ENCODE measurements around the gene NEIL1. TPM values are rescaled to one million over a fixed set of nuclear protein-coding genes. Genes with fewer than 3 reads are reported as not detected.

The NEIL1 gene
- total RNA-seq, 1 donor from 2014 or later, result 42.1 TPM

DNA sequence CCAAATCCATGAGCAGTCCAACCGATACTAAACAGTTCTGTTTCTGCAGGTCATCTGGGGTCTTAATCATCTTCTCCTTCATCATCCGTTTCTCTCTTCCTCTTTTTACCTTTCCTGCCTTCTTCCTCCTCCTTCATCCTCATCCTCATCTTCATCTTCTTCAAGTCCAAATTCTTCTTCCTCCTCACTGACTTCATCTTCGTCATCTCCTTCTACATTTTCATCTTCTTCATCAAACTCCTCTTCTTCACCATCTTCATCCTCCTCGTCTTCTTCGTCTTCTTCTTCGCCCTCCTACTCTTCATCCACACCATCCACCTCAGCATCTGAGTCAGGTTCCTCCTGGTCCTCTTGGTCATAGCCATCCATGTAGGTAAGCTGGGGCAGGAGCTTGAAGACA is 25.1 kb upstream of the NEIL1 start:
- Histone ChIP-seq H3K4me1 (no peaks in the 10 kb centered on the region), H3K9me3 (no peaks in the 10 kb centered on the region), H3K4me3 (no peak overlapping the region), H3K27ac (no peak overlapping the region), H3K27me3 (no peaks in the 10 kb centered on the region), H3K36me3 (no peaks in the 10 kb centered on the region)
- TF ChIP-seq, protein P1, sequence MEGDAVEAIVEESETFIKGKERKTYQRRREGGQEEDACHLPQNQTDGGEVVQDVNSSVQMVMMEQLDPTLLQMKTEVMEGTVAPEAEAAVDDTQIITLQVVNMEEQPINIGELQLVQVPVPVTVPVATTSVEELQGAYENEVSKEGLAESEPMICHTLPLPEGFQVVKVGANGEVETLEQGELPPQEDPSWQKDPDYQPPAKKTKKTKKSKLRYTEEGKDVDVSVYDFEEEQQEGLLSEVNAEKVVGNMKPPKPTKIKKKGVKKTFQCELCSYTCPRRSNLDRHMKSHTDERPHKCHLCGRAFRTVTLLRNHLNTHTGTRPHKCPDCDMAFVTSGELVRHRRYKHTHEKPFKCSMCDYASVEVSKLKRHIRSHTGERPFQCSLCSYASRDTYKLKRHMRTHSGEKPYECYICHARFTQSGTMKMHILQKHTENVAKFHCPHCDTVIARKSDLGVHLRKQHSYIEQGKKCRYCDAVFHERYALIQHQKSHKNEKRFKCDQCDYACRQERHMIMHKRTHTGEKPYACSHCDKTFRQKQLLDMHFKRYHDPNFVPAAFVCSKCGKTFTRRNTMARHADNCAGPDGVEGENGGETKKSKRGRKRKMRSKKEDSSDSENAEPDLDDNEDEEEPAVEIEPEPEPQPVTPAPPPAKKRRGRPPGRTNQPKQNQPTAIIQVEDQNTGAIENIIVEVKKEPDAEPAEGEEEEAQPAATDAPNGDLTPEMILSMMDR (IDR thresholded peaks at IDR 0.05), result no peak
- intact Hi-C loops (cut with DNase I), result no loop called here
- DNase-seq, result no peak
- ATAC-seq, result no peak

DNA sequence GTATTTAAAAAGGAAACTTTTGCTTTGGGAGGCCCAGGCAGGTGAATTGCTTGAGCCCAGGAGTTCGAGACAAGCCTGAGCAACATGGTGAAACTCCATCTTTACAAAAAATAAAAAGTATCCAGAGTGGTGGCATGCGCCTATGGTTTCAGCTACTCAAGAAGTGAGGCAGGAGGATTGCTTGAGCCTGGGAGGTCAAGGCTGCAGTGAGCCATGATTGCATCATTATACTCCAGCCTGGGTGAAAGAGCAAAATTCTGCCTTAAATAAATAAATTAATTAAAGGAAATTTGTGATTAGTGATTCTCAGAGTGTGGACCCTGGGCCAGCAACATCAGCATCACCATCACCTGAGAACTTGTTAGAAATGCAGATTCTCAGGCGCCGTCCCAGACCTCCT is 20.9 kb upstream of the NEIL1 start:
- intact Hi-C loops (cut with DNase I), result no loop called here

DNA sequence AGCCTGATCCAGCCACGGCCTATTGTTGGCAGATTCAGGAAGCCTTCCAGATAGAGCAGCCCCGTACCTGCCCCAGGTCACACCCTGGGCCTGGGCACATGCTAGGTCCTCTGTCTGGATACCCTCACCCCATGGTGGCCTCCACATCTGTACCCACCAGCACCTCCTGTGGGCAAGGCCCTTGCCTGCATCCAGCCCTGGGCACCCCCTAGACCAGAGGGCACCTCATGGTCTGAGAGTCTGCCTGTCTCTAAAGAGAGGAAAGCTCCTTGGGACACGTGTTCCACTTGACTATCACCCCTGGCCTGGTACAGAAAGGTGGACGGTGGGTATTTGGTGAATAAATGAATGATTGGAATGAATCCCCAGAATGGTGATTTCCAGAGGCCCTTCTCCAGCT is 19.8 kb upstream of the NEIL1 start:
- DNase-seq (no peak), ATAC-seq (no peak)
- no peak overlapping the region for H3K4me3 ChIP-seq
- no peaks in the 10 kb centered on the region for H3K9me3 ChIP-seq
- no peak overlapping the region for H3K27ac ChIP-seq
- no peaks in the 10 kb centered on the region for H3K27me3 ChIP-seq
- no peaks in the 10 kb centered on the region for H3K36me3 ChIP-seq
- no peaks in the 10 kb centered on the region for H3K4me1 ChIP-seq
- intact Hi-C loops (cut with DNase I), result no loop called here
- TF ChIP-seq, protein P1 (IDR thresholded peaks at IDR 0.05), result no peak

More for the DNA sequence above, 20.9 kb upstream of the NEIL1 start:
- DNase-seq, result no peak
- H3K36me3 ChIP-seq, result no peaks in the 10 kb centered on the region
- no peak for ATAC-seq
- H3K27me3 ChIP-seq, result no peaks in the 10 kb centered on the region
- no peaks in the 10 kb centered on the region for H3K4me1 ChIP-seq
- TF ChIP-seq, protein P1 (IDR thresholded peaks at IDR 0.05), result no peak
- no peak overlapping the region for H3K27ac ChIP-seq
- no peaks in the 10 kb centered on the region for H3K9me3 ChIP-seq
- H3K4me3 ChIP-seq, result no peak overlapping the region

DNA sequence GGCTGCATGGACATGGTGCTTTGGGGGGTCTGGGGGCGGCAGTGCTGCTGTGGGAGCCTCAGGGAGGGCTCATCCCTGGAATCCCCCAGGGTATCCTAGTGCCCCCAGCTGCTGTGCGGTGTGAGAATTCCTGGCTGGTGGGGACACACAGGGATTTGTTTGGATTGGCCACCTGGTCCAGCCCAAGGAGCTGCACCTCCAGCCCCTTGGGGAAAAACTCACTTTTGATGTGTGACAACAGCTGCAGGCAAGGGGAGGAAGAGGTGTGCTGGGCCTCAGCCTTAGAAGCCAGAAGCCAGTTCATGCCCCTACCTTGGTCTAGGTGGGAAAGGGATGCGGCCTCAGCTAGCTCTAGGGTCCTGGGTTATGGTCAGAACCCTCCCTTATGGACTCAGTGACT is 19.3 kb upstream of the NEIL1 start:
- H3K4me3 ChIP-seq, result no peak overlapping the region
- TF ChIP-seq, protein P1 (IDR thresholded peaks at IDR 0.05), result no peak
- no peaks in the 10 kb centered on the region for H3K4me1 ChIP-seq
- intact Hi-C loops (cut with DNase I), result no loop called here
- no peaks in the 10 kb centered on the region for H3K27me3 ChIP-seq
- no peaks in the 10 kb centered on the region for H3K9me3 ChIP-seq
- ATAC-seq (no peak), DNase-seq (no peak)
- no peaks in the 10 kb centered on the region for H3K36me3 ChIP-seq
- no peak overlapping the region for H3K27ac ChIP-seq

DNA sequence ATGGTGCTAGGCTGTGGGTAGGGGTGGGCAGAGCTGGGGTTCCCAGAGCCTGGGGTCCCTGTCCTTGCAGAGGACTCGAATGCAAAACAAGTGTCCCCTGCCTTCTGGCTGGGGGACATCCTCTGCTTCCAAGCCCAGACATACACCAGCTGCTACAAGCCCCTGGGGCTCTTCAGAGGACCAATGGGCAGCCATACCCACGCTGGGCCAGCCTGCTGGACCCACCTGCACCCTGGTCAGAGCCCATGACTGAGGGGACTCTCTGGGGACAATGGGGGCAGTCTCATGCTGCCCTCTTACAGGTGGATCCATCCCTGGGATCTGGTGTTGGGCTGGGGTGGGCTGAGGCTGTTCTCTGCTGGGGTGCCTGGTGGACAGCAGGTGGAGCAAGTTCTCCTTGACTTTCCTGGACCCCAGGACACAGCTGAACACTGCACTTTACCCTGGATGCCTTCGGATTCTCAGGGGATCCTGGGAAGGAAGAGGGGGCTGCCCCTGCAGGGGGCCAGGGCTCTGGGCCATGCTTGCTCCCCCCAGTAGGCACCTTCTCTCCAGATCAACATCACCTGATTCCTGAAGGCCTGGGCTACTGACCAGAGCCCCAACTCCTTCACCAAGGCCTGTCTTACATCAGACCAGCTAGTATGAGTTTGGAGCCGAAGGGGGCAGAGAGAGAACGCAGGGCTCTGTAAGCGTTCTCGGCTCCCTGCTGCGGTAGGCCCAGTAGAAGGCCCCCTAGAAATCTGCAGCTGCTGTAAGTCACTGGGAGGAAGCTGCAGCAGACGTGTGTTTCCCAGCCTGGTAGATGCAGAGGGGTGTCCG is 18.1 kb upstream of the NEIL1 start:
- DNase-seq, result no peak
- Histone ChIP-seq H3K27me3 (no peaks in the 10 kb centered on the region), H3K4me3 (no peak overlapping the region), H3K27ac (no peak overlapping the region), H3K4me1 (no peaks in the 10 kb centered on the region), H3K9me3 (no peaks in the 10 kb centered on the region), H3K36me3 (no peaks in the 10 kb centered on the region)
- ATAC-seq, result no peak
- intact Hi-C loops (cut with DNase I), result no loop called here
- TF ChIP-seq, protein P1 (IDR thresholded peaks at IDR 0.05), result no peak
